Activated CD8-positive, alpha-beta memory T cell treated with anti-CD3 and anti-CD28 coated beads, Interleukin-2, amount 50 U/mL, for 1 hour (primary cell): ENCODE measurements around the gene DLG4.

Source experiments
- DNase-seq: peaks from one replicate; pipeline ENCODE4 v3.0.0-alpha.2; 2020; ENCODE audit errors: extremely low read depth

Gene DLG4

GRCh38 chr17:7219812-7220592, at the start of gene DLG4, which contains the start of gene ACADVL:
TSS of gene DLG4 (minus strand) at chr17:7219836.
TSS of gene ACADVL (plus strand) at chr17:7219938. CDS start at chr17:7219985, 47 bp downstream.
- DNase-seq = peak; percentile 55

- DNase-seq = no peak
These were observed 47.1 kb upstream of the DLG4 start for GRCh38 chr17:7266784-7267183.

- DNase-seq = no peak
These were observed 44.1 kb upstream of the DLG4 start for GRCh38 chr17:7263801-7264078.

- DNase-seq = no peak
These were observed 43.5 kb upstream of the DLG4 start for GRCh38 chr17:7262935-7263800.

- DNase-seq = no peak
These were observed 42.7 kb upstream of the DLG4 start, which contains the start of gene CLDN7 for GRCh38 chr17:7262192-7262934. TSS of gene CLDN7 (minus strand) at chr17:7262478. CDS start at chr17:7262043, 435 bp downstream.

GRCh38 chr17:7261379-7262191, 41.9 kb upstream of the DLG4 start:
- no peak for DNase-seq

GRCh38 chr17:7260651-7261378, 41.2 kb upstream of the DLG4 start:
- DNase-seq = no peak

GRCh38 chr17:7260151-7260550, 40.5 kb upstream of the DLG4 start:
- no peak for DNase-seq

- DNase-seq = no peak
These were observed 39.9 kb upstream of the DLG4 start for GRCh38 chr17:7259555-7259889.

- DNase-seq = no peak
These were observed 39.3 kb upstream of the DLG4 start for GRCh38 chr17:7258731-7259554.

GRCh38 chr17:7256766-7257456, 37.3 kb upstream of the DLG4 start:
- DNase-seq = no peak

GRCh38 chr17:7254511-7254910, 34.9 kb upstream of the DLG4 start:
- DNase-seq = no peak

GRCh38 chr17:7253082-7253481, 33.4 kb upstream of the DLG4 start:
- no peak for DNase-seq

- DNase-seq = peak; percentile 66
These were observed 32.8 kb upstream of the DLG4 start, which contains the start of gene ELP5 for GRCh38 chr17:7252176-7253043. TSS of gene ELP5 (plus strand) at chr17:7252215. CDS start at chr17:7252551, 336 bp downstream.

- DNase-seq = peak; percentile 98
These were observed 32.1 kb upstream of the DLG4 start, which contains the start of gene CTDNEP1 for GRCh38 chr17:7251661-7252175. TSS of gene CTDNEP1 (minus strand) at chr17:7251734. CDS start at chr17:7251296, 438 bp downstream.

- no peak for DNase-seq
These were observed 31.3 kb upstream of the DLG4 start for GRCh38 chr17:7250695-7251627.

GRCh38 chr17:7249830-7250229, 30.2 kb upstream of the DLG4 start:
- no peak for DNase-seq
